GM06990 (cell line): ENCODE data around the gene LPP.

Experiments used
- DNase-seq: peaks from one replicate; pipeline ENCODE4 v3.0.0-alpha.2; 2011; ENCODE audit not compliant: insufficient read length; ENCODE audit errors: extremely low read depth
- H3K27me3 ChIP-seq: replicated peaks from 2 replicates; pipeline ENCODE4 v1.6.0; 2011; ENCODE audit warnings: low read length; ENCODE audit not compliant: control insufficient read depth, insufficient read depth
- H3K36me3 ChIP-seq: 2 replicates; pipeline ENCODE4 v1.5.1; 2011; ENCODE audit warnings: low read length; ENCODE audit not compliant: control insufficient read depth, insufficient read depth
- H3K4me3 ChIP-seq: replicated peaks from 2 replicates; pipeline ENCODE4 v1.5.1; 2011; ENCODE audit warnings: low read depth, mild to moderate bottlenecking, control low read depth, low read length
- CTCF ChIP-seq: IDR thresholded peaks from 2 replicates; pipeline ENCODE4 v1.5.1; 2011; ENCODE audit warnings: low read length, control low read depth, mild to moderate bottlenecking, inconsistent platforms; ENCODE audit not compliant: insufficient read depth, poor library complexity, severe bottlenecking

LPP gene

GRCh38 chr3:188326111-188326510 lies 172.2 kb downstream of the LPP start:
- no peaks in the 10 kb centered on the region for H3K36me3 ChIP-seq
- no peak for TF ChIP-seq CTCF
- DNase-seq: no peak
- H3K4me3 ChIP-seq: no peak overlapping the region
- H3K27me3 ChIP-seq: no peaks in the 10 kb centered on the region; the same call in none of the 2 replicates

DNA sequence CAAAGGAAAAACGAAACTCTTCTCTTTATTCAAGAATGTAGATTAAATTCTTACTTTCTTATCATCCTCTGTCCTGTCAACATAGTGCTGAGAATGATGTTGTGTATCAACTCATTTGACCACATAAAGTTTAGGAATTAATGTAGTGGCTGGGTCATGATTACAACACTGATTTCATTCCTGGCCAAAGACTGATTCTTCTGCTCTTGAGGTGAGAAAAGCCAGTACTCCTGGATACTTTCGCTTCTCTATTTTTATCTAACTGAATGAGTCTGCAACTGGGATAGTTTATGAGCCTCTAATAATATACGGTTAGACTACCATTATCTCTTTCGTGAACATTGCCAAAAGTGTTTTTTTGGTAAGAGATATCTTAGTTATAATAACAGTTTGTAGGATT lies 173.0 kb downstream of the LPP start:
- Histone ChIP-seq H3K36me3 (no peaks in the 10 kb centered on the region), H3K4me3 (no peak overlapping the region), H3K27me3 (no peaks in the 10 kb centered on the region; the same call in none of the 2 replicates)
- no peak for DNase-seq
- TF ChIP-seq CTCF: no peak

GRCh38 chr3:188327433-188327832 lies 173.5 kb downstream of the LPP start:
- no peak for TF ChIP-seq CTCF
- DNase-seq: no peak
- H3K36me3 ChIP-seq: no peaks in the 10 kb centered on the region
- H3K4me3 ChIP-seq: no peak overlapping the region
- no peaks in the 10 kb centered on the region; the same call in none of the 2 replicates for H3K27me3 ChIP-seq

DNA sequence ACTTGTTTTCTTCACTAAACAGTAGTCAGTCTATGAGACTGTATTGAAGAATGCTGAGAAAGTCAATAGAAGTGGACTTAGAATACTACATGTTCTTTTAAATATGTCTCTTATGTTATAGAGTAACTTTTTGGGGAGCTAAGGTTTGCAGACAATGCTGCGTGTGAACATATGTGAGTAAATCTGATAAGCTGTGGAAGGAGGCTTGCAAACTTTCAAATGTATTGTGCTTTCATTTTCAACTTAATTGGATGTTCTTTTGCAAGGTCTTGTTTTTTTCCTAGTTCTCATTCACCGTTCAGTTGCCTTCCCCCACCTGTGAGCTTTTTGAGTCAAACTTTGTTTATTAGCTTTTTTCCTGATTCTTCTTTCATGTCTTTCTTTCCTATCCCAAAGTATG lies 176.2 kb downstream of the LPP start:
- DNase-seq: no peak
- TF ChIP-seq CTCF: no peak
- Histone ChIP-seq H3K4me3 (no peak overlapping the region), H3K27me3 (no peaks in the 10 kb centered on the region; the same call in 1 of the 2 replicates), H3K36me3 (no peaks in the 10 kb centered on the region)

DNA sequence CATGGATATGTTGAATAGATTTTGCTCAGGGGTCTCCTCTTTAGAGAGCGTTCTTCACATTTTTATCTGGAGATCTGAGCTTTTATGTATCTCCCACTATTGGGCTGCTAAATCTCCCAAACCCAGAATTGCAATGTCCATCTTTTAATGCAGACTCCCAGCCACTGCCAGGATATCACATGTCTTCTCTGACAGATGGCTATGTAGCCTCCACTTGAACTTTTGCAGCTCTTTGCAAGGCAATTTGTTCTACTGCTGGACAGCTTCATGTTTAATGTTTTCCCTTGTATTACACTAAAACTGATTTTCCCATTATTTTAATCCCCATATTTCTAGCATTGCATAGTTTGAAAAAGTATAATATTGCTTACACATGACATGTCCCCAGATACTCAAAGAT lies 177.2 kb downstream of the LPP start:
- no peaks in the 10 kb centered on the region for H3K36me3 ChIP-seq
- no peak overlapping the region for H3K4me3 ChIP-seq
- no peak for TF ChIP-seq CTCF
- DNase-seq: no peak
- H3K27me3 ChIP-seq: no peaks in the 10 kb centered on the region; the same call in 1 of the 2 replicates

DNA sequence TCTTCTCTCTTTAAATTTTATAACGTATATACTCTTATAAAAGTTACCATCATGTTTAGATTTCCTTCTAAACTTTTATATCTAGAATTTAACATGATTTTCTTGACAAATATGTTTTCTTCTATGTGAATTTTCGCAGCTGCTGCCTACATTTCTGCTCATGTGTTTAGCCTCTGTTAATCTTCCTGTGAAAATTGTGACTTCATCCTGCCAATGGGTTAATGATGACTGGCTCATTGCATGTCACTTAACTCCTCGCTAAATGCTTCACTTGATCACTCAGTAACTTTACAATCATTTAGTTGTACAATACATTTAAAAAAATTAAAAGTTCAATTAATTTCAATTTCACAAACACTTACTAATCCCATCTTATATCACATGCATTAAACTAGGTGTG lies 178.1 kb downstream of the LPP start:
- H3K27me3 ChIP-seq: peaks cover 2% of the 10 kb centered on the region
- H3K36me3 ChIP-seq: no peaks in the 10 kb centered on the region
- DNase-seq: no peak
- H3K4me3 ChIP-seq: no peak overlapping the region
- no peak for TF ChIP-seq CTCF
